Memory B cell (primary cell): ENCODE results near the gene IL6R.
"Not testable (repeated sequence)": the region's sequence is repeated elsewhere in the genome, so short reads cannot be mapped to it uniquely, and the experiment has no call there.

Source experiments
- ATAC-seq: fragments of 150-1000 bp; cut with Tn5 transposase; 2 replicates; pipeline ENCODE4 v1.10.0; 2021; ENCODE audit warnings: low read depth, mild to moderate bottlenecking, moderate library complexity
- DNase-seq, 2 donors: peaks; one replicate each; pipeline ENCODE4 v3.0.0; 2022; ENCODE audit warnings: low spot score in 2 of 2
- H3K27ac Mint-ChIP-seq: one replicate; pipeline ENCODE4 v1.8.0; 2022; ENCODE audit warnings: mild to moderate bottlenecking, moderate library complexity, mixed read lengths
- H3K27me3 Mint-ChIP-seq: one replicate; pipeline ENCODE4 v1.8.0; 2022; ENCODE audit warnings: mixed read lengths
- H3K36me3 Mint-ChIP-seq: one replicate; pipeline ENCODE4 v1.8.0; 2022; ENCODE audit warnings: mild to moderate bottlenecking, mixed read lengths
- H3K4me1 Mint-ChIP-seq: one replicate; pipeline ENCODE4 v1.8.0; 2022; ENCODE audit warnings: mixed read lengths
- H3K4me3 Mint-ChIP-seq: one replicate; pipeline ENCODE4 v1.8.0; 2022; ENCODE audit warnings: mild to moderate bottlenecking, moderate library complexity, mixed read lengths
- H3K9me3 Mint-ChIP-seq: one replicate; pipeline ENCODE4 v1.8.0; 2022; ENCODE audit warnings: mixed read lengths

IL6R gene

DNA sequence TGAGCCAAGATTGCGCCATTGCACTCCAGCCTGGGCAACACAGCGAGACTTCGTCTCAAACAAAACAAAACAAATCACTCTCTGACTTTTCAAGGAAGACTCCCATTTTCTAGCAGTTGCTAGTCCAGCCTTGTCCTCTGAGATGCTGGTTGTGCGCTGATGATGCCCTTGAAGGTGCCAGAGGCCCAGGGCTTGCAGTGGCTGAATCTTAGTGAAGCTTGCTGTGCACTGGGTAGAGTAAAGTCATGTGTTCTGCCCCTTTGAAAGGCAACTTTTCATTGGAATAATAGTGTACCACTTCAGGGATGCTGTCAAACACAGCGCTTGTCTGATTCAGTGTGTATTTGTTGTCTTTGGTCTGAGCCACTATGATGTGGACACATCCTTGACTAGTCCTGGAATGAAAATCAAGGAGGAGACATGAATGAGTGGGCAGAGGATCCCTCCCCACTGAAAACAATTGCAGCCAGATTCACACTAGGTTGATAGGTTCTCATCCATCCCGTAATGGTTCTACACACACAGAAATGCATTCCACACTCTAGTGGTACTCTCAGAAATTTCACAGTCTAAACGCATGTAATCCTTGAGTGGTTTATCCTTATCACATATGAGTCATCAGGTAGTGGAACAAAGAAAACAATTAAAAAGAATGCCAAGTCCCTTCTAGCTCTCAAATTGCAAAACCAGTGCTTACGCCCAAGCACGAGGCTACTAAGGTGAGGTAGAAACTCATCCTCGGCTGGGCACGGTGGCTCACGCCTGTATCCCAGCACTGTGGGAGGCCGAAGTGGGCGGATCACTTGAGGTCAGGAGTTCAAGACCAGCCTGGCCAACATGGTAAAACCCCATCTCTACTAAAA is 79.0 kb downstream of the IL6R start:
- Mint-ChIP-seq H3K36me3 (no peaks in the 10 kb centered on the region), H3K4me1 (peaks cover 2% of the 10 kb centered on the region), H3K9me3 (no peaks in the 10 kb centered on the region), H3K27me3 (peaks cover 2% of the 10 kb centered on the region), H3K27ac (no peak overlapping the region), H3K4me3 (no peak overlapping the region)
- no peak for ATAC-seq
- no peak for DNase-seq

DNA sequence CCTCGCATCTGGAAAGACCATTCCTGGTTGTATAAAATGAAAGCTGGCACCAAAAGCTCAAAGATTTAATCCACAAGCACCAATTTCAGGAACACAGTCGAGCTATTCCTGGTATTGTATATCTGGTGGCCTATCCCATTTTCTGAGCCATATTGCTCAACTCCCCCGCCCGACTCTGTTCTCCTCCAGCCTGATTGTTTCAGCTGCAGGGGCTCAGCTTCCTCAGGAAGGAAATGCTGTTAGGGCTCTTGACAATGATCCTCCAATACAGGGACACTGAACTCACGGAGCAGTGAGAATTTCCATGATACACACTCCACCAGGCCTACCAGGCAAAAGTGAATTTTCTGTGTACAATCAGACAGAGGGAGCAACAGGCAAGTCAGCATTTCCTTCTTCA is 80.0 kb downstream of the IL6R start:
- H3K27me3 Mint-ChIP-seq: peaks cover 2% of the 10 kb centered on the region
- ATAC-seq (no peak), DNase-seq (no peak)
- no peaks in the 10 kb centered on the region for H3K36me3 Mint-ChIP-seq
- H3K4me3 Mint-ChIP-seq: no peak overlapping the region
- no peak overlapping the region for H3K27ac Mint-ChIP-seq
- H3K4me1 Mint-ChIP-seq: peaks cover under 1% of the 10 kb centered on the region
- no peaks in the 10 kb centered on the region for H3K9me3 Mint-ChIP-seq

GRCh38 chr1:154485910-154486496 is 80.9 kb downstream of the IL6R start:
- Mint-ChIP-seq H3K4me1 (peaks cover 9% of the 10 kb centered on the region), H3K27ac (no peak overlapping the region), H3K9me3 (peaks cover 1% of the 10 kb centered on the region), H3K27me3 (peaks cover 2% of the 10 kb centered on the region), H3K4me3 (no peak overlapping the region), H3K36me3 (no peaks in the 10 kb centered on the region)
- DNase-seq (no peak), ATAC-seq (no peak)

DNA sequence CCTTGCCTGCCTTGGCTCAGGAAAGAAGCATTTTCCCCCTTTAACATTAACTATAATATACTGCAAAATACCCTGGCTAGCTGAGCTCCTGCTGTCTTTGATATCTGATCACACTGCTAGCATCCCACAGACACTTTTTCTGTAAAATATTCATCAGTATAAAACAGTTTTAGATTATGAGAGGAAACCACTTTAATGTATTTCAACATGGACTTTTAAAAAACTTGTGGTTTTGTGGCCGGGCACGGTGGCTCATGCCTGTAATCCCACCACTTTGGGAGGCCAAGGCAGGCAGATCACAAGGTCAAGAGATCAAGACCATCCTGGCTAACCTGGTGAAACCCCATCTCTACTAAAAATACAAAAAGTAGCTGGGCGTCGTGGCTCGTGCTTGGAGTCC is 81.6 kb downstream of the IL6R start:
- H3K36me3 Mint-ChIP-seq, H3K27me3 Mint-ChIP-seq, DNase-seq, H3K27ac Mint-ChIP-seq, H3K4me3 Mint-ChIP-seq, H3K9me3 Mint-ChIP-seq, ATAC-seq: not testable (repeated sequence)
- peaks cover 17% of the 10 kb centered on the region for H3K4me1 Mint-ChIP-seq

DNA sequence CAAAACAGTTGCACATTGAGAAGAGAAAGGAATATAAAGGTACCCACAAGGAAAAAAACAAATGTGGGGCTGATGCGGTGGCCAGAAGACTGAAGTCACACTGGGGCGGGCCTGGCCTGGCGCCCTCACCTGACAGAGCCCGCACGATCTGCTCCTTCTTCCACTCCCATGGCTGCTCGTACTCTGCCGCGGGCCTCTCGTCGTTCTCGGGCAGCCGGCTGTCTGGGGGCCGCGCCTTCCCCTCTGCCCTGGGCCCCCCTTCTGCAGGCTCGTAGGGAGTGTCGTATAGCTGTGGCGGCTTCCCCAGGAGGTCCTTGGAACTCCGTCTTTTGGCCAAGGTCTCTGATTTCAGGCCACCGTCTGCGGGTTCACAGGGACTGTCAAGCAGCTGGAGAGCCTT is 83.8 kb downstream of the IL6R start:
- H3K9me3 Mint-ChIP-seq: peaks cover 1% of the 10 kb centered on the region
- no peak for DNase-seq
- no peaks in the 10 kb centered on the region for H3K36me3 Mint-ChIP-seq
- H3K4me1 Mint-ChIP-seq: peaks cover 35% of the 10 kb centered on the region
- no peaks in the 10 kb centered on the region for H3K27me3 Mint-ChIP-seq
- ATAC-seq: no peak
- no peak overlapping the region for H3K4me3 Mint-ChIP-seq
- no peak overlapping the region for H3K27ac Mint-ChIP-seq

- H3K27ac Mint-ChIP-seq: no peak overlapping the region
- ATAC-seq (no peak), DNase-seq (no peak)
- peaks cover 1% of the 10 kb centered on the region for H3K9me3 Mint-ChIP-seq
- no peaks in the 10 kb centered on the region for H3K27me3 Mint-ChIP-seq
- H3K36me3 Mint-ChIP-seq: no peaks in the 10 kb centered on the region
- peaks cover 36% of the 10 kb centered on the region for H3K4me1 Mint-ChIP-seq
- H3K4me3 Mint-ChIP-seq: no peak overlapping the region
These were observed 84.6 kb downstream of the IL6R start for GRCh38 chr1:154489695-154490274.

DNA sequence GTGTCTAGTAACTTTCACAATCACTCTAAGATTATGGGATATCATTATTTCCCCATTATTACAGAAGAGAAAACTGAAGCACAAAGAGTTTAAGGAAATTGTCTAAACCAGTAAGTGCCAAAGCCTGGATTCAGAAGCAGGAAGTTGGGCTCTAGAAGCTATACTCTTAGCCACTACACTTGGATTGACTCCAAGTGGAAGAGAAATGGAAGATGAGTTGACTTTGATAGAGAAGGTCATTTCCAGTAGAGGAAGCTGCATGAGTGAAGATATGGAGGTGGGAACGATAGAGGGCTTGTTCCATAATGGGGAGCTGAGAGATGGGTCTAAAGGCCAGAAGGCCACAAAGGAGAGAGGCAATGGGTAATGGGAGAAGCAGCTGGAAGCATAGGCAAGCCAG is 85.2 kb downstream of the IL6R start:
- peak overlapping the region; percentile 9 for H3K4me3 Mint-ChIP-seq
- H3K4me1 Mint-ChIP-seq: peaks cover 36% of the 10 kb centered on the region
- peaks cover 1% of the 10 kb centered on the region for H3K9me3 Mint-ChIP-seq
- no peaks in the 10 kb centered on the region for H3K27me3 Mint-ChIP-seq
- ATAC-seq (no peak), DNase-seq (no peak)
- H3K27ac Mint-ChIP-seq: peak overlapping the region; percentile 7
- H3K36me3 Mint-ChIP-seq: no peaks in the 10 kb centered on the region

DNA sequence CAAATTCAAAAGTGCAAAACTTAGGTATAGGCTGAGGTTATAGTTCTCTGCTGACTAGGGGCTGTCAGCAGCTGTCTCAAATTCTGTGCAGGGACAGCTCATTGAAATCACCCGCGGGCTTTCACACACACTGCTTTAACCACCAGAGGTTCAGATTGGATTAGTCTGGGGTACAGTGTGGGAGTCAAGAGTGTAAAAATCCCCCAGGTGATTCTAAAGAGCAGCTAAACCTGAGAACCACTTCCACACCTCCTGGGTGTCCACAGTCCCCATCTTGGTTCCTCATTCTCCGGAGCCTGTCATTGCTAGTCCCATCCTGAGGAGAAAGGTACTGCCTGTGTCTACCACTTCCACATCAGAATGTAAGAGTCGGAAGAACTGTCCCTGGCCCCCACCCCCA is 87.0 kb downstream of the IL6R start:
- peaks cover 42% of the 10 kb centered on the region for H3K4me1 Mint-ChIP-seq
- H3K36me3 Mint-ChIP-seq: no peaks in the 10 kb centered on the region
- ATAC-seq (peak; percentile 37), DNase-seq (no peak)
- peaks cover 1% of the 10 kb centered on the region for H3K9me3 Mint-ChIP-seq
- peak overlapping the region; percentile 15 for H3K27ac Mint-ChIP-seq
- no peak overlapping the region for H3K4me3 Mint-ChIP-seq
- no peaks in the 10 kb centered on the region for H3K27me3 Mint-ChIP-seq

DNA sequence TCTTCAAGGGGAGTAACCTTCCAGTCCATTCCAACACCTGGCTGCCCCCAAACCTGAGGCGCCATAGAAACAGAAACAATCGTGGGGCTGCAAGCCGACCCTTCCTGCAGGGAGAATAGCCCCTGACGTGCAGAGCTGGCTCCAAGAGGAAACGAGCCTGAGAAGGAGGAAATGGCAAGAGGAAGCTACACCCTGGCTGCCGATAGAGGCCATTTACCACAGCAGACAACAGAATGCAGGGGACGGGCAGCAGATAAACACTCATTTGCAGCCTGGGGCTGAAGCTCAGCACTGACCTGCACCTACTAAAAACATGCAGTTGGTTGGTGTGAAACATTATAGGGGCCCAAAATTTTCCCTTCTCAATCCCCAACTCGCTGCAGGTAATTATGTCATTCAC is 88.1 kb downstream of the IL6R start:
- peak; percentile 73 for ATAC-seq
- Mint-ChIP-seq H3K4me1 (peaks cover 46% of the 10 kb centered on the region), H3K27me3 (no peaks in the 10 kb centered on the region), H3K9me3 (peaks cover 1% of the 10 kb centered on the region), H3K4me3 (peak overlapping the region; percentile 65), H3K27ac (peak overlapping the region; percentile 6), H3K36me3 (no peaks in the 10 kb centered on the region)
- DNase-seq: peak; percentile 24 to 30

DNA sequence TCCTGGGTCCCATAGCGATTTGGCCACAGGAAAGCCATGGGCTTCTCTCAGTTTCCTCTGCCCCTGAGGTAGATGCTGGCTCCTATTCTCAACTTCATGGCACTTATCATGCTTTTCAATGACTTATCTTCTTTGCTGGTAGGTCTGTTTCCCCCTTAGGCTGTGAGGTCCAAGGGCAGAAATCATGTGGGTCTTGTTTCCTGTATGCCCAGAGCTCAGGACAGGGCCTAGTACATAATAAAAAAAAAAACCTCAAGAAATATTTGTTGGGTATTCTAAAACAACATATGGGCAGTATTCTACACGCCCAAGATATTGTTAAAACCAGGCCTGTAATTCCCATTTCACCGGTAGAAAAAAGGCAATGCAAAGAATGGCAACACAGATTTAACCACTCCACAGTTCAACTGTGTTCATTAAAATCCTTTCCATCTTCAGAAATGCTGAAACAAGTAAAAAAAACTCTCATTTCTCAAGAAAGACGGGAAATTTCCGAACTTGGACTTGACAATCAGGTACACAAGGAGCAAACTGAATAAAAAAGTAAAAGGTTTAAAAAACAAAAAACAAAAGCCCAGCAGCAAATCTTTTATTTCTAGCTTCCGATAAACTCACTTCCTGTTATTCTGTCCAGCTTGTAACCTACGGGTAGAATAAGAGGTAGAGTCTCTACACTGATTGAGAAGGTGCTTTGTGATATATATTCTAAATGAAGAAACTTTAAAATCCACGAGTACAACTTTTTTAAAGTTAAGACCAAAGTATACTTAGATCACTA is 90.5 kb downstream of the IL6R start:
- Mint-ChIP-seq H3K27me3 (peaks cover 6% of the 10 kb centered on the region), H3K4me1 (peaks cover 40% of the 10 kb centered on the region), H3K36me3 (no peaks in the 10 kb centered on the region), H3K4me3 (no peak overlapping the region), H3K27ac (no peak overlapping the region), H3K9me3 (no peaks in the 10 kb centered on the region)
- DNase-seq (no peak), ATAC-seq (no peak)

- ATAC-seq (no peak), DNase-seq (no peak)
- Mint-ChIP-seq H3K27me3 (peaks cover 7% of the 10 kb centered on the region), H3K4me3 (no peak overlapping the region), H3K27ac (peak overlapping the region; percentile 58), H3K36me3 (no peaks in the 10 kb centered on the region), H3K4me1 (peaks cover 35% of the 10 kb centered on the region), H3K9me3 (no peaks in the 10 kb centered on the region)
These were observed 91.2 kb downstream of the IL6R start for GRCh38 chr1:154496383-154496782.

- peak overlapping the region; percentile 58 for H3K4me3 Mint-ChIP-seq
- peak; percentile 68 for ATAC-seq
- H3K4me1 Mint-ChIP-seq: peaks cover 30% of the 10 kb centered on the region
- no peaks in the 10 kb centered on the region for H3K36me3 Mint-ChIP-seq
- H3K9me3 Mint-ChIP-seq: no peaks in the 10 kb centered on the region
- DNase-seq: peak; percentile 9 to 22
- peaks cover 7% of the 10 kb centered on the region for H3K27me3 Mint-ChIP-seq
- H3K27ac Mint-ChIP-seq: peak overlapping the region; percentile 58
These were observed 92.1 kb downstream of the IL6R start for GRCh38 chr1:154497026-154497806.

DNA sequence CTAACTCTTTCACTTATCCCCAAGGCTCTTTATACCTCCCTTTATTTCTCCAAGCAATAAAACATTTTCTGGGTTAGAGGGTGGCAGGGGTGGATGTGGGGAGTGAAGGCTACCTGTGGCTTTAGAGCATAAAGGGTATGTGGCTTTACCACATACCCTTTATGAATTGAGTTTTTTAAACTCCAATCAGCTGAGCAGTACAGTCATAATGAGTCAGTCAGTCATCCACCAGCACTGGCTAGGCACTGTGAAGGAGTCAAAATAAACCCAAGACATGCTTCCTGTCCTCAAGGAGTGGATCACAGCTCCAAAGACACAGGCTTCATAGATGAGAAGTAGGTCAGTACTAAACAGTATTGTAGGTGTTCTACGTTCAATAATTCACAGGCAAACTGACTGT is 94.3 kb downstream of the IL6R start:
- no peak overlapping the region for H3K27ac Mint-ChIP-seq
- H3K27me3 Mint-ChIP-seq: peaks cover 10% of the 10 kb centered on the region
- no peaks in the 10 kb centered on the region for H3K9me3 Mint-ChIP-seq
- ATAC-seq: no peak
- H3K4me1 Mint-ChIP-seq: peaks cover 15% of the 10 kb centered on the region
- no peaks in the 10 kb centered on the region for H3K36me3 Mint-ChIP-seq
- DNase-seq: no peak
- H3K4me3 Mint-ChIP-seq: no peak overlapping the region
